H9 (cell line): Measurements from ENCODE around the gene FAM78B. TPM values are rescaled to one million over a fixed set of nuclear protein-coding genes. Genes with fewer than 3 reads are reported as not detected.
A peak's percentile ranks its signal among the peaks of the same experiment; 100 is the strongest.

Experiments used
- DNase-seq: peaks from one replicate; pipeline ENCODE4 v3.0.0-alpha.2; 2017
- H2AFZ ChIP-seq: one replicate; pipeline ENCODE4 v1.6.1; 2013; ENCODE audit warnings: mild to moderate bottlenecking, low read length, control low read depth, moderate library complexity
- H2AK5ac ChIP-seq: 2 replicates; pipeline ENCODE4 v1.6.1; 2013; ENCODE audit warnings: low read length, control low read depth, mixed read lengths; ENCODE audit not compliant: insufficient read length
- H2BK120ac ChIP-seq: one replicate; pipeline ENCODE4 v1.6.1; 2013; ENCODE audit warnings: low read depth, mild to moderate bottlenecking, low read length, control low read depth, inconsistent platforms; ENCODE audit not compliant: poor library complexity, severe bottlenecking
- H2BK12ac ChIP-seq: 2 replicates; pipeline ENCODE4 v1.6.1; 2013; ENCODE audit warnings: low read length, control low read depth, mixed read lengths, low read depth; ENCODE audit not compliant: insufficient read length
- H2BK15ac ChIP-seq: 2 replicates; pipeline ENCODE4 v1.6.1; 2013; ENCODE audit warnings: low read depth, low read length, control low read depth
- H2BK20ac ChIP-seq: one replicate; pipeline ENCODE4 v1.6.1; 2013; ENCODE audit warnings: low read depth, mild to moderate bottlenecking, low read length, control low read depth, inconsistent platforms; ENCODE audit not compliant: poor library complexity, severe bottlenecking
- H2BK5ac ChIP-seq: 2 replicates; pipeline ENCODE4 v1.6.1; 2013; ENCODE audit warnings: low read length, control low read depth, mixed read lengths; ENCODE audit not compliant: insufficient read length
- H3K14ac ChIP-seq: 2 replicates; pipeline ENCODE4 v1.6.1; 2013; ENCODE audit warnings: low read length, control low read depth; ENCODE audit not compliant: insufficient read depth
- H3K18ac ChIP-seq: 2 replicates; pipeline ENCODE4 v1.6.1; 2013; ENCODE audit warnings: low read depth, mild to moderate bottlenecking, mixed read lengths, low read length, control low read depth; ENCODE audit not compliant: insufficient read length
- H3K23ac ChIP-seq: 2 replicates; pipeline ENCODE4 v1.6.1; 2013; ENCODE audit warnings: low read length, control low read depth, mixed read lengths, low read depth; ENCODE audit not compliant: insufficient read length
- H3K23me2 ChIP-seq: 2 replicates; pipeline ENCODE4 v1.6.1; 2013; ENCODE audit warnings: low read depth, mild to moderate bottlenecking, mixed read lengths, low read length, control low read depth; ENCODE audit not compliant: insufficient read length, poor library complexity, severe bottlenecking
- H3K27ac ChIP-seq: 2 replicates; pipeline ENCODE4 v1.5.1; 2013; ENCODE audit warnings: low read length, control low read depth, mixed read lengths, low read depth; ENCODE audit not compliant: insufficient read length
- H3K27me3 ChIP-seq: 2 replicates; pipeline ENCODE4 v1.6.1; 2013; ENCODE audit warnings: low read length, control low read depth, inconsistent platforms; ENCODE audit not compliant: insufficient read depth
- H3K4ac ChIP-seq: 2 replicates; pipeline ENCODE4 v1.6.1; 2013; ENCODE audit warnings: low read depth, mild to moderate bottlenecking, control low read depth, inconsistent platforms, low read length, moderate library complexity
- H3K4me1 ChIP-seq: 2 replicates; pipeline ENCODE4 v1.6.1; 2013; ENCODE audit warnings: low read length, control low read depth, inconsistent platforms; ENCODE audit not compliant: insufficient read depth
- H3K4me2 ChIP-seq: 2 replicates; pipeline ENCODE4 v1.6.1; 2013; ENCODE audit warnings: low read length, control low read depth, mixed read lengths; ENCODE audit not compliant: insufficient read length, insufficient read depth
- H3K56ac ChIP-seq: 2 replicates; pipeline ENCODE4 v1.6.1; 2013; ENCODE audit warnings: low read depth, mild to moderate bottlenecking, mixed read lengths, low read length, control low read depth; ENCODE audit not compliant: insufficient read length
- H3K79me1 ChIP-seq: 2 replicates; pipeline ENCODE4 v1.6.1; 2013; ENCODE audit warnings: low read depth, mild to moderate bottlenecking, moderate library complexity, low read length, control low read depth, inconsistent platforms; ENCODE audit not compliant: insufficient read depth, poor library complexity, severe bottlenecking
- H3K79me2 ChIP-seq: 2 replicates; pipeline ENCODE4 v1.6.1; 2013; ENCODE audit warnings: low read length, control low read depth, inconsistent platforms; ENCODE audit not compliant: insufficient read depth
- H3K9ac ChIP-seq: 2 replicates; pipeline ENCODE4 v1.6.1; 2013; ENCODE audit warnings: low read length, control low read depth, mixed read lengths; ENCODE audit not compliant: insufficient read length; ENCODE audit errors: extremely low read depth
- H3K9me3 ChIP-seq: one replicate; pipeline ENCODE4 v1.6.1; 2013; ENCODE audit warnings: low read depth, low read length, inconsistent platforms; ENCODE audit not compliant: control insufficient read depth
- H3T11ph ChIP-seq: one replicate; pipeline ENCODE4 v1.6.1; 2013; ENCODE audit warnings: mild to moderate bottlenecking, low read length, control low read depth, inconsistent platforms
- H4K20me1 ChIP-seq: one replicate; pipeline ENCODE4 v1.6.1; 2013; ENCODE audit not compliant: control insufficient read depth, insufficient read length, insufficient read depth
- H4K5ac ChIP-seq: 2 replicates; pipeline ENCODE4 v1.6.1; 2013; ENCODE audit warnings: low read depth, mild to moderate bottlenecking, mixed read lengths, low read length, control low read depth; ENCODE audit not compliant: insufficient read length
- H4K8ac ChIP-seq: replicated peaks from 2 replicates; pipeline ENCODE4 v1.6.1; 2013; ENCODE audit warnings: low read length, control low read depth, mixed read lengths, low read depth; ENCODE audit not compliant: insufficient read length
- H4K91ac ChIP-seq: 2 replicates; pipeline ENCODE4 v1.6.1; 2013; ENCODE audit warnings: low read depth, mild to moderate bottlenecking, moderate library complexity, mixed read lengths, low read length, control low read depth; ENCODE audit not compliant: insufficient read length
- H3K27ac Mint-ChIP-seq, 3 experiments: 2 replicates in 2 of 3; 3 replicates in 1 of 3; pipeline ENCODE4 v1.8.0; 2020 to 2021; ENCODE audit warnings: mixed read lengths in 3 of 3, mild to moderate bottlenecking in 1 of 3, moderate library complexity in 1 of 3
- H3K27me3 Mint-ChIP-seq: 2 replicates; pipeline ENCODE4 v1.8.0; 2021; ENCODE audit warnings: low read depth, mild to moderate bottlenecking, moderate library complexity, mixed read lengths
- H3K36me3 Mint-ChIP-seq, 3 experiments: 2 replicates in 2 of 3; 3 replicates in 1 of 3; pipeline ENCODE4 v1.8.0; 2020 to 2021; ENCODE audit warnings: low read depth in 3 of 3, mixed read lengths in 3 of 3; ENCODE audit not compliant: insufficient read depth in 1 of 3
- H3K4me1 Mint-ChIP-seq, 2 experiments: 2 replicates each; pipeline ENCODE4 v1.8.0; 2020; ENCODE audit warnings: mixed read lengths in 2 of 2
- H3K4me3 Mint-ChIP-seq, 2 experiments: 2 replicates in 1 of 2; 3 replicates in 1 of 2; pipeline ENCODE4 v1.8.0; 2020 to 2021; ENCODE audit warnings: mild to moderate bottlenecking in 2 of 2, mixed read lengths in 2 of 2, moderate library complexity in 1 of 2
- H3K9me3 Mint-ChIP-seq, 2 experiments: 2 replicates in 1 of 2; 3 replicates in 1 of 2; pipeline ENCODE4 v1.8.0; 2020; ENCODE audit warnings: mild to moderate bottlenecking in 2 of 2, mixed read lengths in 2 of 2, moderate library complexity in 1 of 2
- WGBS: extraction: QIAGEN DNeasy Blood & Tissue Kit; methylation state at CpG from one replicate; pipeline ENCODE4 v1.1.7; 2013; ENCODE audit warnings: missing lambda C conversion rate, low lambda C conversion rate, mixed read lengths; ENCODE audit not compliant: insufficient read length; ENCODE audit errors: extremely low coverage; 5-methylcytosine and 5-hydroxymethylcytosine counted together
- long read RNA-seq: library from polyadenylated mRNA; unstranded; transcript quantifications from one replicate; pipeline ENCODE4 v2.0.0, GENCODE V29; 2020
- total RNA-seq: library from RNA; stranded (reverse); gene quantifications from 2 replicates; pipeline ENCODE4 v1.2.1, GENCODE V29; 2021
- TF ChIP-seq, protein P1 (sequence below): fragments of 200-600 bp; sonication (generic); conservative IDR thresholded peaks from 3 replicates; pipeline ENCODE4 v1.8.0; 2021; ENCODE audit warnings: antibody characterized with exemption, mild to moderate bottlenecking

FAM78B gene, protein sequence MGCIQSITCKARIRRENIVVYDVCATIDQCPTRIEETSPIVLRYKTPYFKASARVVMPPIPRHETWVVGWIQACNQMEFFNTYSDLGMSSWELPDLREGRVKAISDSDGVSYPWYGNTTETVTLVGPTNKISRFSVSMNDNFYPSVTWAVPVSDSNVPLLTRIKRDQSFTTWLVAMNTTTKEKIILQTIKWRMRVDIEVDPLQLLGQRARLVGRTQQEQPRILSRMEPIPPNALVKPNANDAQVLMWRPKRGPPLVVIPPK
- 1.6 and 2.3 TPM in 2 replicates for total RNA-seq
- long read RNA-seq, partial matches to known transcripts = 1 of 1 reads
- long read RNA-seq, other reads (novel, unspliced or antisense) = 0 of 1 reads

DNA sequence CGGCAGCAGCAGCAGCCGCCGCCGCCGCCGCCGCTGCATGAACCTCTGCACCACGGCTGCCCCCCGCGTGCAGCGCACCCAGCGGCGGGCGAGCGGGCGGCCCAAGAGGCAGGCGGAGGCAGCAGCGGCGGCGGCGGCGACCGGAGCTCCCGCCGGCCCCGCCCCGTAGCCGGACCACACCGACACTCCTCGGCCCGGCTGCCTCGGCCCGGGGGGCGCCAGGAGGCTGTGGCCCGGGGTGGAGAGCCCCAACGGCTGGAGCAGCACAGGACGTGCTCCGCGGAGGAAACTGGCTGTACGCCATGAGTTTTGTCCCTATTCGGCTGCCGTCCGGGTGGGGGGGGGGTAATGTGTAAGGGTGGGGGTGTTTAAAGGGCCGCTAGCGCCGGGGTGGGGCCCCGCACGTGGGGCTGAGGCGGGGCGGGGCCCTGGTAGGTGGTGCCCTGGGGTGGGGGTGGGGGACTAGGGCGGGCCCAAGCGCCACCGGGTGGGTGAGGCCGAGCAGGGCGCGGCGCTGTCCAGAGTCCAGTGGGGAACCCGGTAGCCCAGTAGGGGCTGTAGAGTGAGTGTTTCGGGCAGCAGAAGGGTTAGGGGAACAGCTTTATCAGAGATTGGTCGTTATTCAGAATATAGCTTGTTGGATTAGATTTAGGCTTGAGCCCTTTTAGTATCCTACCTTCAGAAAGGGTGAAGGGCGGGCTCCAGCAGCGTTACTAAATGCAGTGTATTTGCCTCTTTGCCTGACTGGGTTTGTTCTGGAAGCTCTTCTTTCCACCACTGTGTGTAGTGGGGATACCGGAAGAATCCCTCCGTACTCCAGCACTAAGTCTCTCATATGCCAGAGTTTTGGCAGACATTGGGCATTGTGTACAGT is at the start of gene FAM78B:
Gene FAM78B (minus strand): TSS at position 304 of the 874 bp plus-strand sequence. CDS start 753 bp downstream, outside the sequence.
- WGBS = no CpG with 5 or more reads among the region's 64 CpGs

More for the DNA sequence above, at the start of gene FAM78B:
- DNase-seq = peak; percentile 81
- Histone ChIP-seq H3K27me3 (peaks cover 6% of the 10 kb centered on the region; the same call in 1 of the 2 replicates), H3K27ac (no peak within 1 kb of the TSS), H4K20me1 (no peaks in the 10 kb centered on the region), H3K9me3 (no peaks in the 10 kb centered on the region), H2BK5ac (no peak within 1 kb of the TSS), H3T11ph (no peak within 1 kb of the TSS), H3K79me2 (no peaks in the 10 kb centered on the region), H2AFZ (no peak within 1 kb of the TSS), H3K4me1 (peaks cover 5% of the 10 kb centered on the region; the same call in 1 of the 2 replicates), H3K4ac (no peak within 1 kb of the TSS), H3K9ac (peak within 1 kb of the TSS; percentile 8), H4K91ac (no peak within 1 kb of the TSS), H3K56ac (no peak within 1 kb of the TSS), H3K23ac (no peak within 1 kb of the TSS), H2BK20ac (no peak within 1 kb of the TSS), H4K8ac (no peak within 1 kb of the TSS), H2BK120ac (no peak within 1 kb of the TSS), H3K4me2 (peak within 1 kb of the TSS; percentile 97), H4K5ac (no peak within 1 kb of the TSS), H3K23me2 (peaks cover 6% of the 10 kb centered on the region), H2AK5ac (no peak within 1 kb of the TSS), H3K14ac (peak within 1 kb of the TSS; percentile 59), H3K79me1 (no peaks in the 10 kb centered on the region), H2BK15ac (no peak within 1 kb of the TSS), H3K18ac (no peak within 1 kb of the TSS), H2BK12ac (no peak within 1 kb of the TSS)
- no peak within 1 kb of the TSS for H3K27ac Mint-ChIP-seq
- H3K36me3 Mint-ChIP-seq = no peaks in the 10 kb centered on the region
- TF ChIP-seq, protein P1, sequence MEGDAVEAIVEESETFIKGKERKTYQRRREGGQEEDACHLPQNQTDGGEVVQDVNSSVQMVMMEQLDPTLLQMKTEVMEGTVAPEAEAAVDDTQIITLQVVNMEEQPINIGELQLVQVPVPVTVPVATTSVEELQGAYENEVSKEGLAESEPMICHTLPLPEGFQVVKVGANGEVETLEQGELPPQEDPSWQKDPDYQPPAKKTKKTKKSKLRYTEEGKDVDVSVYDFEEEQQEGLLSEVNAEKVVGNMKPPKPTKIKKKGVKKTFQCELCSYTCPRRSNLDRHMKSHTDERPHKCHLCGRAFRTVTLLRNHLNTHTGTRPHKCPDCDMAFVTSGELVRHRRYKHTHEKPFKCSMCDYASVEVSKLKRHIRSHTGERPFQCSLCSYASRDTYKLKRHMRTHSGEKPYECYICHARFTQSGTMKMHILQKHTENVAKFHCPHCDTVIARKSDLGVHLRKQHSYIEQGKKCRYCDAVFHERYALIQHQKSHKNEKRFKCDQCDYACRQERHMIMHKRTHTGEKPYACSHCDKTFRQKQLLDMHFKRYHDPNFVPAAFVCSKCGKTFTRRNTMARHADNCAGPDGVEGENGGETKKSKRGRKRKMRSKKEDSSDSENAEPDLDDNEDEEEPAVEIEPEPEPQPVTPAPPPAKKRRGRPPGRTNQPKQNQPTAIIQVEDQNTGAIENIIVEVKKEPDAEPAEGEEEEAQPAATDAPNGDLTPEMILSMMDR = peak; percentile 20; the same call in 2 of the 3 replicates
- H3K4me1 Mint-ChIP-seq = peaks cover 28% of the 10 kb centered on the region in 2 experiments
- H3K4me3 Mint-ChIP-seq = peak within 1 kb of the TSS; percentile 75 to 92
- H3K9me3 Mint-ChIP-seq = no peaks in the 10 kb centered on the region; a peak in 1 of 5 replicates
- H3K27me3 Mint-ChIP-seq = peaks cover 65% of the 10 kb centered on the region
